ENCODE data around the gene NXPH4. TPM values are rescaled to one million over a fixed set of nuclear protein-coding genes. Genes with fewer than 3 reads are reported as not detected.

NXPH4 gene
- total and polyA plus RNA-seq, 4 donors = 0.15 to 0.94 (median 0.48) TPM

DNA sequence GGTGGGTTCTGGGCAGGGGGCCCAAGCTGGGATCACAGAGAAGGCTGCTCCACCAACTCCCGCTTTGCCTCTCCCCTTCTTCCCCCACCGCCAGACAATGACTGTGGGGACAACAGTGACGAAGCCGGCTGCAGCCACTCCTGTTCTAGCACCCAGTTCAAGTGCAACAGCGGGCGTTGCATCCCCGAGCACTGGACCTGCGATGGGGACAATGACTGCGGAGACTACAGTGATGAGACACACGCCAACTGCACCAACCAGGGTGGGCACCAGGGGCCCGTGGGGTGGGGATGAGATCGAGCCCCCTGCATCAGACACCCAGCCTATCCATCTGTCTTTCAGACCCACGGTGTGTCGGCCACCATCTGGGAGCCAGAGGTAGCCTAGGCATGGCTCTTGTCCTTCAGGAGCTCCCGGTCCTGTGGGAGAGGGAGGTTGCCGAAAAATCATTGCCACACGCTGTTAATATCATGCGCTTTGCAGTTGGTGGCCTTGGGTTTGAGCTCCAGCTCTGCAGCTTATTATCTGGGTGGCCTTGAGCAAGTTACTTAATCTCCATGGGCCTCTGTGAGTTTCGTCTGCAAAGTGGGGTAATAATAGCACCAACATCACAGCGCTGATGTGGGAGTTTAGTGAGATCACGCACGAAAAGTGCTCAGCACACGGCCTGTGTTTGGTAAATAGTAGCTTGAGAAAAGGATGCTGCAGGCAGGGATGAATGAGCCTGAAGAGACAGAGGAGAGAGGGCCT is 47.4 kb upstream of the NXPH4 start:
- Histone ChIP-seq H3K27me3 (ENCODE audit: control insufficient read depth in 3 of 3, insufficient read depth in 3 of 3, low read length in 2 of 3) (no peaks in the 10 kb centered on the region), H3K36me3 (ENCODE audit: control insufficient read depth in 4 of 4, insufficient read depth in 4 of 4, low read length in 4 of 4) (peaks cover 12 to 68% (median 54%) of the 10 kb centered on the region in 4 donors), H3K4me1 (ENCODE audit: control insufficient read depth in 5 of 5, insufficient read depth in 5 of 5, low read length in 5 of 5) (peaks cover 0 to 7% (median 0%) of the 10 kb centered on the region in 5 donors), H3K9ac (ENCODE audit: insufficient read depth in 1 of 2, low read length in 2 of 2) (no peak overlapping the region), H3K27ac (ENCODE audit: low read depth in 1 of 2, low read length in 1 of 2) (no peak overlapping the region), H3K9me3 (ENCODE audit: control insufficient read depth in 4 of 4, insufficient read depth in 3 of 4, low read length in 3 of 4) (no peaks in the 10 kb centered on the region), H3K4me3 (no peak overlapping the region)
- ATAC-seq (ENCODE audit: insufficient read depth, low FRiP score) = no peak
- TF ChIP-seq CTCF (IDR thresholded peaks at IDR 0.05; ENCODE audit: control extremely low read depth, extremely low read depth) = no peak
- DNase-seq = no peak
- 91 to 92% methylated on average over 22 to 23 of the region's 23 CpGs for WGBS, 2 donors

DNA sequence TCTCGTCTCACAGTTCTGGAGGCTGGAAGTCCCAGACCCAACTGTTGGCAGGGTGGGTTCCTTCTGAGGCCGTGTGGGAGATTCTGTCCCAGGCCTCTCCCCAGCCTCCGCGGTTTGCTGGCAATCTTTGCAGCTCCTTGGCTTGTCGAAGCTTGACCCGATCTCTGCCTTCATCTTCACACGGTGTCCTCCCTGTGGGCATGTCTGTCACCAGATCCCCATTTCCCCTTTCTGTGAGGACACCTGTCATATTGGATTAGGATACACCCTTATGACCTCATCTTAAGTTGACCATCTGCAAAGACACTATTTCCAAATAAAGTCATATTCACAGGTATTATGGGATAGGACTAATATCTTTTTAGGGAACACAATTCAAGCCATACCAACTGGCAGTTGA is 46.6 kb upstream of the NXPH4 start:
- Histone ChIP-seq H3K27ac (ENCODE audit: low read depth in 1 of 2, low read length in 1 of 2) (no peak overlapping the region), H3K27me3 (ENCODE audit: control insufficient read depth in 3 of 3, insufficient read depth in 3 of 3, low read length in 2 of 3) (no peaks in the 10 kb centered on the region), H3K9me3 (ENCODE audit: control insufficient read depth in 4 of 4, insufficient read depth in 3 of 4, low read length in 3 of 4) (no peaks in the 10 kb centered on the region), H3K4me3 (no peak overlapping the region), H3K9ac (ENCODE audit: insufficient read depth in 1 of 2, low read length in 2 of 2) (no peak overlapping the region), H3K36me3 (ENCODE audit: control insufficient read depth in 4 of 4, insufficient read depth in 4 of 4, low read length in 4 of 4) (peaks cover 12 to 67% (median 53%) of the 10 kb centered on the region in 4 donors), H3K4me1 (ENCODE audit: control insufficient read depth in 5 of 5, insufficient read depth in 5 of 5, low read length in 5 of 5) (peaks cover 0 to 7% (median 0%) of the 10 kb centered on the region in 5 donors)
- TF ChIP-seq CTCF (IDR thresholded peaks at IDR 0.05; ENCODE audit: control extremely low read depth, extremely low read depth) = no peak
- WGBS, 2 donors = 86 to 87% methylated on average over 7 of the region's 7 CpGs
- DNase-seq = no peak
- ATAC-seq (ENCODE audit: insufficient read depth, low FRiP score) = no peak

- Histone ChIP-seq H3K9ac (ENCODE audit: insufficient read depth in 1 of 2, low read length in 2 of 2) (no peak overlapping the region), H3K4me1 (ENCODE audit: control insufficient read depth in 5 of 5, insufficient read depth in 5 of 5, low read length in 5 of 5) (peaks cover 0 to 7% (median 0%) of the 10 kb centered on the region in 5 donors), H3K4me3 (no peak overlapping the region), H3K36me3 (ENCODE audit: control insufficient read depth in 4 of 4, insufficient read depth in 4 of 4, low read length in 4 of 4) (peaks cover 12 to 63% (median 52%) of the 10 kb centered on the region in 4 donors), H3K27me3 (ENCODE audit: control insufficient read depth in 3 of 3, insufficient read depth in 3 of 3, low read length in 2 of 3) (no peaks in the 10 kb centered on the region), H3K9me3 (ENCODE audit: control insufficient read depth in 4 of 4, insufficient read depth in 3 of 4, low read length in 3 of 4) (no peaks in the 10 kb centered on the region), H3K27ac (ENCODE audit: low read depth in 1 of 2, low read length in 1 of 2) (no peak overlapping the region)
- WGBS, 2 donors = 83 to 90% methylated on average over 1 of the region's 1 CpG
- ATAC-seq (ENCODE audit: insufficient read depth, low FRiP score) (no peak), DNase-seq (no peak)
- no peak for TF ChIP-seq CTCF (IDR thresholded peaks at IDR 0.05; ENCODE audit: control extremely low read depth, extremely low read depth)
Observed at GRCh38 chr12:57170408-57170807, 46.2 kb upstream of the NXPH4 start.
